ENCODE data around the gene DCLRE1C.

DNA sequence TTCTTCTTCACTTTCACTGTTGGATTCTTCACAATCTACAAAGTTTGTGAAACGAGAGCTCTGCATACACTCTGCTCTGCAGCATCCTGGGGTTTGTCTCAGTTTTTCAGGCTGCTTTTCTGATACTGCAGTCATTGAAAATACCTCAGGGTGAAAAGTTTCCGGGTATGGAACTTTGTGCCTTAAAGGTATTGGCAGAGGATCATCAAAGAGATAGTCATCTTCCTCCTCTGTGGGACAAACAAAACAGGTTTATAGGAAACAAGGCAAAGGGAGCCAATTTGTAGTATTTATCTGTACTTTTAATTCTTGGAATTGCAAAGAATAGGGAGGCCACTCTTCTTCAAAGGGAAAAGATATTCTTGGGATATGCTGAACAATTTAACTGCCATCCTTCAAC, 44.8 kb downstream of the DCLRE1C start:
- TF ChIP-seq, protein P1, sequence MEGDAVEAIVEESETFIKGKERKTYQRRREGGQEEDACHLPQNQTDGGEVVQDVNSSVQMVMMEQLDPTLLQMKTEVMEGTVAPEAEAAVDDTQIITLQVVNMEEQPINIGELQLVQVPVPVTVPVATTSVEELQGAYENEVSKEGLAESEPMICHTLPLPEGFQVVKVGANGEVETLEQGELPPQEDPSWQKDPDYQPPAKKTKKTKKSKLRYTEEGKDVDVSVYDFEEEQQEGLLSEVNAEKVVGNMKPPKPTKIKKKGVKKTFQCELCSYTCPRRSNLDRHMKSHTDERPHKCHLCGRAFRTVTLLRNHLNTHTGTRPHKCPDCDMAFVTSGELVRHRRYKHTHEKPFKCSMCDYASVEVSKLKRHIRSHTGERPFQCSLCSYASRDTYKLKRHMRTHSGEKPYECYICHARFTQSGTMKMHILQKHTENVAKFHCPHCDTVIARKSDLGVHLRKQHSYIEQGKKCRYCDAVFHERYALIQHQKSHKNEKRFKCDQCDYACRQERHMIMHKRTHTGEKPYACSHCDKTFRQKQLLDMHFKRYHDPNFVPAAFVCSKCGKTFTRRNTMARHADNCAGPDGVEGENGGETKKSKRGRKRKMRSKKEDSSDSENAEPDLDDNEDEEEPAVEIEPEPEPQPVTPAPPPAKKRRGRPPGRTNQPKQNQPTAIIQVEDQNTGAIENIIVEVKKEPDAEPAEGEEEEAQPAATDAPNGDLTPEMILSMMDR (IDR thresholded peaks at IDR 0.05; ENCODE audit: poor library complexity): no peak
- TF ChIP-seq EZH2 (IDR thresholded peaks at IDR 0.05; ENCODE audit: borderline replicate concordance): no peak
